GM10266 (cell line): ENCODE results near the gene GBE1.
"Not testable (repeated sequence)": the region's sequence is repeated elsewhere in the genome, so short reads cannot be mapped to it uniquely, and the experiment has no call there.

Experiments used
- DNase-seq: peaks from one replicate; pipeline ENCODE4 v3.0.0; 2012; ENCODE audit errors: extremely low spot score
- CTCF ChIP-seq: IDR thresholded peaks from 2 replicates; pipeline ENCODE4 v1.5.1; 2012; ENCODE audit warnings: mild to moderate bottlenecking, low read depth; ENCODE audit not compliant: control insufficient read depth, insufficient read depth; ENCODE audit errors: missing control alignments

The GBE1 gene

GRCh38 chr3:81764665-81765064, 3.2 kb upstream of the GBE1 start:
- no peak for TF ChIP-seq CTCF
- no peak for DNase-seq

DNA sequence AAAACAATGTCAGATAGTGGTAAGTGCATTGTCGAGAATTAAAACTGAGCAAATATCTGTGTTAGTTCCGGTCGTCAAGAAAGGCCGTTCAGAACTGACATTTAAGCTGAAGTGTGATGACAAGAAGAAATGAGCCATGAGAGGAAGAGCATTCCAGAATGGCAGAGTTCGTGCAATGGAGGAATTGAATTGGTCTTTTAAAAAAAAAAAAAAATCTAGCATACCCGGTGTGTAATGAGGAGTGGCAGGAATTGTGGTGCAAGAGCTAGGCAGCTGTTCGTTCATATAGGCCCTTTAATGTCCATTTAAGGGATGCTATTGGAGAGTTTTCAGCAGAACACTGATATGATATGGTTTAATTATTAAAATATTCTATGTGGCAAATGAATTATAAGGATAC, 2.6 kb upstream of the GBE1 start:
- no peak for DNase-seq
- no peak for TF ChIP-seq CTCF

DNA sequence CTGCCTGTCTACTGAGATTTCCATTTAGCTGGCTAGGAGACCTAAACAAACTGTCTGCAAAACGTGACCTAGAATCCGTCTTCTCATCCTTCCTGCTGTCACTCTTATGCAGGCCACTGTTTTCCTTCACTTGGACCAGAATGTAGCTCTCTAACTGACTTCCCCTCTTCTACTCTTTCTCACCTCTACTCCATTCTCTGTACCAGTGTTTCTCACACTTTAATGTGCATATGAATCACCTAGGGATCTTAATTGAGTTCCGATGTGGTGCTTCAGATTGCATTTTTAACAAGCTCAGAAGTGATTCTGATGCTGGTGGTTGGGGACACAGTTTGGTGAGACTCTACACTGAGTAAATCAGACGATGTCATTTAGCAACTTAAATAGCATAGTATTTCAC, 1.6 kb upstream of the GBE1 start:
- no peak for DNase-seq
- no peak for TF ChIP-seq CTCF

DNA sequence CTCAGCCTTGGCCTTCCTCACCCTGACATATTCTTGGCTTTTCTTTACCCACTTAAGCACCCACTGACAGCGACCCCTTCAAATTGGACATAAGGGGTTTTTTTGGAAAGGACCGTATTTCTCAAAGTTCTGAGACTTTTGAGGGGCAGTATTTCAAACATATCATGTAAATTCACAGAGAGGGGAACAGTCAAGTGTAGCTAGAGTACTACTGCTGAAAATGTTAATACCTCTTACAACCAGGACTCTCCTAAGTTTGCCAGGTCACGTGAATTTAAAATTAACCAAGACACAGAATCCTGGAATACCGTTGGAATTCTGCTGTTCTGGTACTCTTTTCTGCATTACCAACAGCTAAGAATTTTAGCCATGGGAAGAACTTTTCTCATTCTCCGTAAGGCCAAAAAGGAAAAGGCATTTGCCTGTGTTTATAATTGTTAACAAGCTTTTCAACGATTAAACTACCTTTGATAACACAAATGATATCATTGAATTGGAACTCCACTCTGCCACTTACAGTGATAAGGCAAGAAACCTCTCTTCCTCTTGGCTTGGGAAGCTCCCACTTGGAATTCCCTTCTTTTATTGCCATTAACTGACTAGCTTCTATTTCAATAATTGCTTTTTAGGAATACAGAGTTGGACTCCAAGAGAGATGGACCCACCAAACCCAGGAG, 597 bp upstream of the GBE1 start:
- TF ChIP-seq CTCF = no peak
- DNase-seq = no peak

DNA sequence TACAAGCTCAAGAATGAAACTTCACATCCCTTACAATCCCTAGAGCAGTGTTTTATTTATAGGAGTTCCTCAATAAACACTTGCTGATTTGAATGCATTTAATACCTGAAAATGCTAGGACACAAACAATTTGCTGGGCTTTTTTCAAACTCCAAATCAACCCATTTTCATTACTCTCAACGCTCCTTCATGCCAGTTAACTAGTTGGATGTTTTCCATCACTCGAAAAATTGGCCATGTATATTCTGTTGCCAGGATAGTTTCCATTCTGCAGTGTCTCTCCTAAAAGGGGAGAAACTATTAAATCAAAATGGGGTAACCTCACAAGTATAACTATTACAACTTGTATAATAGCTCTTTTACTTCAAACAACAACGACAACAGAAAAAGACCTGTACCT, 1.2 kb downstream of the GBE1 start:
- TF ChIP-seq CTCF = no peak
- no peak for DNase-seq

GRCh38 chr3:81758771-81759170, 2.7 kb downstream of the GBE1 start:
- not testable (repeated sequence) for DNase-seq

GRCh38 chr3:81758275-81758674, 3.2 kb downstream of the GBE1 start:
- no peak for TF ChIP-seq CTCF
- DNase-seq = no peak

DNA sequence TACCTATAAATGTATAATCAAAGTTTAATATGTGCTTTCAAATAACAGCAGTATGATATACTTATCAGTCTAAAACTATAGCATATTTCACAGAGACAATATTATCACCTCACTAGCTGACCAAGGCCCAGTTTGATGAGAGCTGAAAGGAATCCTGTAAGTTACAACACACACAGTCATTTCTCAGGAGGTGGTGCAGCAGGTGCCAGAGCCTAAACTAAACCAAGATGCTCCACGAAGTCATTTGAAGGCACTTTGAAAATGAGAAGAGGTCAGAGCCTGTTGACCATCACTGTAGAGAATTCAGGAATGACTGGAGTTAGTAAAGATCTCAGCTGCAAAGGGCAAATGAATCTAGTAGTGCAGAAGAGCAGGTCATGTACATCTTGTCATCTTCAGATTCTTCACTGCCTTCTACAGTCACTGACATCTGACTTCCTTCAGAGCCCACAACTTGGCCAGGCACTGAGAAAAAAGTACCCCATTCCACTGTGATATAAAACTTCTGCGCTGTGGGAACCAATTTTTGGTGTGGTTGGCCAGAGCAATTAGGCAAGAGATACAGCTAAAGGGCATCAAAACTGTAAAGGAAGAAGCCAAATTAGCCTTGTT, 7.9 kb downstream of the GBE1 start:
- no peak for DNase-seq
- no peak for TF ChIP-seq CTCF
